Measurements from ENCODE around the gene ARHGAP8.

The ARHGAP8 gene

GRCh38 chr22:44862281-44862680 is 109.9 kb downstream of the ARHGAP8 start:
- TF ChIP-seq CTCF (IDR thresholded peaks at IDR 0.05; ENCODE audit: extremely low read depth, insufficient read depth, missing control alignments), result no peak

GRCh38 chr22:44862981-44863860 is 110.8 kb downstream of the ARHGAP8 start:
- DNase-seq (ENCODE audit: low spot score), result peak; percentile 56
- no peak for TF ChIP-seq CTCF (IDR thresholded peaks at IDR 0.05; ENCODE audit: extremely low read depth, insufficient read depth, missing control alignments)
- in situ Hi-C loops (cut with MboI; ENCODE audit: low pct_unique_long_range_greater_than_20kb, low sequenced_read_pairs, unreplicated experiment), result no loop called here

More at GRCh38 chr22:44862281-44862680, 109.9 kb downstream of the ARHGAP8 start:
- DNase-seq (ENCODE audit: low spot score), result no peak
- in situ Hi-C loops (cut with MboI; ENCODE audit: low pct_unique_long_range_greater_than_20kb, low sequenced_read_pairs, unreplicated experiment), result no loop called here

GRCh38 chr22:44865193-44866057 is 113.0 kb downstream of the ARHGAP8 start:
- DNase-seq (ENCODE audit: low spot score), result no peak
- in situ Hi-C loops (cut with MboI; ENCODE audit: low pct_unique_long_range_greater_than_20kb, low sequenced_read_pairs, unreplicated experiment), result no loop called here

DNA sequence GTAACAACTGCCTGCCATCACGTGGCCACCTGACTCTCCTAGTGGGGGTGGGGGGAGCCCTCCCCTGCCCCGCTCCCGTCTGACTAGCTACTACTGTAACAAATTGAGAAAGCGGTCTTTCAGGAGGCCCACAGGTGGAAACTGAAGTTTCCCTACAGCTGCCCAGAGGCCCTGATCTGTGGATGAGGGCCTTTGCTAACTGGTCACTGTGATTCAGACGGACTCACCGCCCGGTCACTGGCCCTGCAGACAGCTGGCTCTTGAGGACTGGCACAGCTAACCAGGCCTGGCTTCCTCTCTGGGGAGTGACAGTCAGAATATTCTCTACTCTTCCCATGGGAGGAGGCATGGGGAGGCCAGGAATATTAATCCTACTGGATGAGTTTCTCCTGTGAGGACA is 116.8 kb downstream of the ARHGAP8 start:
- no peak for TF ChIP-seq CTCF (IDR thresholded peaks at IDR 0.05; ENCODE audit: extremely low read depth, insufficient read depth, missing control alignments)
- in situ Hi-C loops (cut with MboI; ENCODE audit: low pct_unique_long_range_greater_than_20kb, low sequenced_read_pairs, unreplicated experiment), result no loop called here
- DNase-seq (ENCODE audit: low spot score), result no peak

More at GRCh38 chr22:44865193-44866057, 113.0 kb downstream of the ARHGAP8 start:
- TF ChIP-seq CTCF (IDR thresholded peaks at IDR 0.05; ENCODE audit: extremely low read depth, insufficient read depth, missing control alignments), result no peak

- no peak for DNase-seq (ENCODE audit: low spot score)
- no peak for TF ChIP-seq CTCF (IDR thresholded peaks at IDR 0.05; ENCODE audit: extremely low read depth, insufficient read depth, missing control alignments)
- in situ Hi-C loops (cut with MboI; ENCODE audit: low pct_unique_long_range_greater_than_20kb, low sequenced_read_pairs, unreplicated experiment), result no loop called here
Observed at GRCh38 chr22:44870021-44870420, 117.6 kb downstream of the ARHGAP8 start.

DNA sequence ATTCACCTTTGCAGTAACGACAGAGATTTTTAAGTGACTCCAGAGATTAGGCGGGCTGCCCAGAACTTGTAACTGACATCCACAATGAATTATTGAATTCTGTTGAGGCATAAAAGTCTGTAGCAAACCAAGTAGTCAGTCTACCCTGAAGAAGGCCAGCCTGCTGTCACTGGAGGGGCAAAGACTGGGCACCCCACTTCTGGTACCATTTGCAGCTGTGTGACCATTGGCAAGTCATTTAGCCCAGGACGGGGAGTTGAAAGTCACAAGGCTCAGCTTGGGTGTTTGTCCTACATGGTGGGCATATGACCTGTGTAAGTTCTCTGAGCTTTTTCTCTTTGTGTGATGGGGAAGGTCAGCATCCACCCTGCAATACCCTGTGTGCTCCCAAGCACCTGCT is 119.4 kb downstream of the ARHGAP8 start:
- TF ChIP-seq CTCF (IDR thresholded peaks at IDR 0.05; ENCODE audit: extremely low read depth, insufficient read depth, missing control alignments), result no peak
- in situ Hi-C loops (cut with MboI; ENCODE audit: low pct_unique_long_range_greater_than_20kb, low sequenced_read_pairs, unreplicated experiment), result no loop called here

More for the DNA sequence above, 119.4 kb downstream of the ARHGAP8 start:
- no peak for DNase-seq (ENCODE audit: low spot score)
